HEK293 (cell line): ENCODE data around the gene LRRC23.

Experiments used
- KLF8 ChIP-seq: fragments of 450-650 bp; formaldehyde crosslinking; IDR thresholded peaks from 2 replicates; pipeline ENCODE4 v1.5.1; 2016; ENCODE audit warnings: missing biosample characterization, missing genetic modification characterization
- RBAK ChIP-seq: fragments of 450-650 bp; formaldehyde crosslinking; IDR thresholded peaks from 2 replicates; pipeline ENCODE4 v1.5.1; 2016; ENCODE audit warnings: missing biosample characterization, missing genetic modification characterization
- ZFP69B ChIP-seq: fragments of 450-650 bp; formaldehyde crosslinking; IDR thresholded peaks from 2 replicates; pipeline ENCODE4 v1.5.1; 2016; ENCODE audit warnings: missing biosample characterization, missing genetic modification characterization
- ZNF133 ChIP-seq: fragments of 450-650 bp; formaldehyde crosslinking; IDR thresholded peaks from 2 replicates; pipeline ENCODE4 v1.5.1; 2016; ENCODE audit warnings: missing biosample characterization, missing genetic modification characterization
- ZNF157 ChIP-seq: fragments of 450-650 bp; formaldehyde crosslinking; IDR thresholded peaks from 2 replicates; pipeline ENCODE4 v1.5.1; 2016; ENCODE audit warnings: missing biosample characterization, missing genetic modification characterization
- ZNF2 ChIP-seq: fragments of 450-650 bp; formaldehyde crosslinking; IDR thresholded peaks from 2 replicates; pipeline ENCODE4 v1.5.1; 2016; ENCODE audit warnings: missing biosample characterization, missing genetic modification characterization
- ZNF433 ChIP-seq: fragments of 450-650 bp; formaldehyde crosslinking; IDR thresholded peaks from 2 replicates; pipeline ENCODE4 v1.5.1; 2016; ENCODE audit warnings: missing biosample characterization, missing genetic modification characterization, low read depth
- ZNF561 ChIP-seq: fragments of 450-650 bp; IDR thresholded peaks from 2 replicates; pipeline ENCODE4 v1.5.1; 2018; ENCODE audit warnings: missing biosample characterization, missing genetic modification characterization, borderline replicate concordance
- TF ChIP-seq, protein P1 (sequence below): fragments of 450-650 bp; formaldehyde crosslinking; IDR thresholded peaks from 2 replicates; pipeline ENCODE4 v1.5.1; 2016; ENCODE audit warnings: missing biosample characterization, missing genetic modification characterization
- TF ChIP-seq, protein P2 (sequence below): IDR thresholded peaks from 2 replicates; pipeline ENCODE4 v1.6.1; 2011; ENCODE audit warnings: mild to moderate bottlenecking, low read depth, low read length, borderline replicate concordance
- TF ChIP-seq, protein P3 (sequence below): fragments of 450-650 bp; formaldehyde crosslinking; IDR thresholded peaks from 2 replicates; pipeline ENCODE4 v1.5.1; 2016; ENCODE audit warnings: missing biosample characterization, missing genetic modification characterization, borderline replicate concordance
- TF ChIP-seq, protein P4 (sequence below): fragments of 450-650 bp; formaldehyde crosslinking; IDR thresholded peaks from 2 replicates; pipeline ENCODE4 v1.5.1; 2016; ENCODE audit warnings: missing biosample characterization, missing genetic modification characterization
- TF ChIP-seq, protein P5 (sequence below): fragments of 450-650 bp; formaldehyde crosslinking; IDR thresholded peaks from 2 replicates; pipeline ENCODE4 v1.5.1; 2016; ENCODE audit warnings: missing biosample characterization, missing genetic modification characterization
- TF ChIP-seq, protein P6 (sequence below): fragments of 450-650 bp; formaldehyde crosslinking; IDR thresholded peaks from 2 replicates; pipeline ENCODE4 v1.5.1; 2016; ENCODE audit warnings: missing biosample characterization, missing genetic modification characterization, low read depth

DNA sequence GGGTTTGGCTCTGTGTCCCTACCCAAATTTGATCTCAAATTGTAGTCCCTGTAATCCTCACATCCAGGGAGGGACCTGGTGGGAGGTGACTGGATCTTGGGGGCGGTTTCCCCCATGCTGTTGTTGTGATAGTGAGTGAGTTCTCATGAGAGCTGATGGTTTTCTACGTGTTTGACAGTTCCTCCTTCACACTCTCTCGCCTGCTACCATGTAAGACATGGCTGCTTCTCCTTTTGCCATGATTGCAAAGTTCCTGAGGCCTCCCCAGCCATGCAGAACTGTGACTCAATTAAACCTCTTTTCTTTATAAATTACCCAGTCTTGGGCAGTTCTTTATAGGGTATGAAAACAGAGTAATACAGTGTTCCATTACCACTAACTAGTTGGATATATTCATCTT is 10.3 kb upstream of the LRRC23 start:
- TF ChIP-seq ZNF561 (no peak), ZNF433 (tag by site-specific recombination) (no peak), ZNF157 (no peak), KLF8 (tag by site-specific recombination) (no peak), ZNF2 (no peak), ZNF133 (tag by site-specific recombination) (no peak), RBAK (no peak), ZFP69B (no peak)
- TF ChIP-seq, protein P1, sequence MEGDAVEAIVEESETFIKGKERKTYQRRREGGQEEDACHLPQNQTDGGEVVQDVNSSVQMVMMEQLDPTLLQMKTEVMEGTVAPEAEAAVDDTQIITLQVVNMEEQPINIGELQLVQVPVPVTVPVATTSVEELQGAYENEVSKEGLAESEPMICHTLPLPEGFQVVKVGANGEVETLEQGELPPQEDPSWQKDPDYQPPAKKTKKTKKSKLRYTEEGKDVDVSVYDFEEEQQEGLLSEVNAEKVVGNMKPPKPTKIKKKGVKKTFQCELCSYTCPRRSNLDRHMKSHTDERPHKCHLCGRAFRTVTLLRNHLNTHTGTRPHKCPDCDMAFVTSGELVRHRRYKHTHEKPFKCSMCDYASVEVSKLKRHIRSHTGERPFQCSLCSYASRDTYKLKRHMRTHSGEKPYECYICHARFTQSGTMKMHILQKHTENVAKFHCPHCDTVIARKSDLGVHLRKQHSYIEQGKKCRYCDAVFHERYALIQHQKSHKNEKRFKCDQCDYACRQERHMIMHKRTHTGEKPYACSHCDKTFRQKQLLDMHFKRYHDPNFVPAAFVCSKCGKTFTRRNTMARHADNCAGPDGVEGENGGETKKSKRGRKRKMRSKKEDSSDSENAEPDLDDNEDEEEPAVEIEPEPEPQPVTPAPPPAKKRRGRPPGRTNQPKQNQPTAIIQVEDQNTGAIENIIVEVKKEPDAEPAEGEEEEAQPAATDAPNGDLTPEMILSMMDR (tag by site-specific recombination) = no peak
- TF ChIP-seq, protein P2, sequence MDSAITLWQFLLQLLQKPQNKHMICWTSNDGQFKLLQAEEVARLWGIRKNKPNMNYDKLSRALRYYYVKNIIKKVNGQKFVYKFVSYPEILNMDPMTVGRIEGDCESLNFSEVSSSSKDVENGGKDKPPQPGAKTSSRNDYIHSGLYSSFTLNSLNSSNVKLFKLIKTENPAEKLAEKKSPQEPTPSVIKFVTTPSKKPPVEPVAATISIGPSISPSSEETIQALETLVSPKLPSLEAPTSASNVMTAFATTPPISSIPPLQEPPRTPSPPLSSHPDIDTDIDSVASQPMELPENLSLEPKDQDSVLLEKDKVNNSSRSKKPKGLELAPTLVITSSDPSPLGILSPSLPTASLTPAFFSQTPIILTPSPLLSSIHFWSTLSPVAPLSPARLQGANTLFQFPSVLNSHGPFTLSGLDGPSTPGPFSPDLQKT = no peak
- TF ChIP-seq, protein P3, sequence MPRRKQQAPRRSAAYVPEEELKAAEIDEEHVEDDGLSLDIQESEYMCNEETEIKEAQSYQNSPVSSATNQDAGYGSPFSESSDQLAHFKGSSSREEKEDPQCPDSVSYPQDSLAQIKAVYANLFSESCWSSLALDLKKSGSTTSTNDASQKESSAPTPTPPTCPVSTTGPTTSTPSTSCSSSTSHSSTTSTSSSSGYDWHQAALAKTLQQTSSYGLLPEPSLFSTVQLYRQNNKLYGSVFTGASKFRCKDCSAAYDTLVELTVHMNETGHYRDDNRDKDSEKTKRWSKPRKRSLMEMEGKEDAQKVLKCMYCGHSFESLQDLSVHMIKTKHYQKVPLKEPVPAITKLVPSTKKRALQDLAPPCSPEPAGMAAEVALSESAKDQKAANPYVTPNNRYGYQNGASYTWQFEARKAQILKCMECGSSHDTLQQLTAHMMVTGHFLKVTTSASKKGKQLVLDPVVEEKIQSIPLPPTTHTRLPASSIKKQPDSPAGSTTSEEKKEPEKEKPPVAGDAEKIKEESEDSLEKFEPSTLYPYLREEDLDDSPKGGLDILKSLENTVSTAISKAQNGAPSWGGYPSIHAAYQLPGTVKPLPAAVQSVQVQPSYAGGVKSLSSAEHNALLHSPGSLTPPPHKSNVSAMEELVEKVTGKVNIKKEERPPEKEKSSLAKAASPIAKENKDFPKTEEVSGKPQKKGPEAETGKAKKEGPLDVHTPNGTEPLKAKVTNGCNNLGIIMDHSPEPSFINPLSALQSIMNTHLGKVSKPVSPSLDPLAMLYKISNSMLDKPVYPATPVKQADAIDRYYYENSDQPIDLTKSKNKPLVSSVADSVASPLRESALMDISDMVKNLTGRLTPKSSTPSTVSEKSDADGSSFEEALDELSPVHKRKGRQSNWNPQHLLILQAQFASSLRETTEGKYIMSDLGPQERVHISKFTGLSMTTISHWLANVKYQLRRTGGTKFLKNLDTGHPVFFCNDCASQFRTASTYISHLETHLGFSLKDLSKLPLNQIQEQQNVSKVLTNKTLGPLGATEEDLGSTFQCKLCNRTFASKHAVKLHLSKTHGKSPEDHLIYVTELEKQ (tag by site-specific recombination) = no peak
- TF ChIP-seq, protein P4, sequence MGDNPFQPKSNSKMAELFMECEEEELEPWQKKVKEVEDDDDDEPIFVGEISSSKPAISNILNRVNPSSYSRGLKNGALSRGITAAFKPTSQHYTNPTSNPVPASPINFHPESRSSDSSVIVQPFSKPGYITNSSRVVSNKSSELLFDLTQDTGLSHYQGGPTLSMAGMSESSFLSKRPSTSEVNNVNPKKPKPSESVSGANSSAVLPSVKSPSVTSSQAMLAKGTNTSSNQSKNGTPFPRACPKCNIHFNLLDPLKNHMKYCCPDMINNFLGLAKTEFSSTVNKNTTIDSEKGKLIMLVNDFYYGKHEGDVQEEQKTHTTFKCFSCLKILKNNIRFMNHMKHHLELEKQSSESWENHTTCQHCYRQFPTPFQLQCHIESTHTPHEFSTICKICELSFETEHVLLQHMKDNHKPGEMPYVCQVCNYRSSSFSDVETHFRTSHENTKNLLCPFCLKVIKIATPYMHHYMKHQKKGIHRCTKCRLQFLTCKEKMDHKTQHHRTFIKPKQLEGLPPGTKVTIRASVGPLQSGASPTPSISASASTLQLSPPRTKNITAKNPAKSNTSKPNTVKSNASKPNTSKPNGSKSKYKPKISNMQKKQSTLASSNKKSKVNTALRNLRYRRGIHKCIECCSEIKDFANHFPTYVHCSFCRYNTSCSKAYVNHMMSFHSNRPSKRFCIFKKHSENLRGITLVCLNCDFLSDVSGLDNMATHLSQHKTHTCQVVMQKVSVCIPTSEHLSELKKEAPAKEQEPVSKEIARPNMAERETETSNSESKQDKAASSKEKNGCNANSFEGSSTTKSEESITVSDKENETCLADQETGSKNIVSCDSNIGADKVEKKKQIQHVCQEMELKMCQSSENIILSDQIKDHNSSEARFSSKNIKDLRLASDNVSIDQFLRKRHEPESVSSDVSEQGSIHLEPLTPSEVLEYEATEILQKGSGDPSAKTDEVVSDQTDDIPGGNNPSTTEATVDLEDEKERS (tag by site-specific recombination) = no peak
- TF ChIP-seq, protein P5, sequence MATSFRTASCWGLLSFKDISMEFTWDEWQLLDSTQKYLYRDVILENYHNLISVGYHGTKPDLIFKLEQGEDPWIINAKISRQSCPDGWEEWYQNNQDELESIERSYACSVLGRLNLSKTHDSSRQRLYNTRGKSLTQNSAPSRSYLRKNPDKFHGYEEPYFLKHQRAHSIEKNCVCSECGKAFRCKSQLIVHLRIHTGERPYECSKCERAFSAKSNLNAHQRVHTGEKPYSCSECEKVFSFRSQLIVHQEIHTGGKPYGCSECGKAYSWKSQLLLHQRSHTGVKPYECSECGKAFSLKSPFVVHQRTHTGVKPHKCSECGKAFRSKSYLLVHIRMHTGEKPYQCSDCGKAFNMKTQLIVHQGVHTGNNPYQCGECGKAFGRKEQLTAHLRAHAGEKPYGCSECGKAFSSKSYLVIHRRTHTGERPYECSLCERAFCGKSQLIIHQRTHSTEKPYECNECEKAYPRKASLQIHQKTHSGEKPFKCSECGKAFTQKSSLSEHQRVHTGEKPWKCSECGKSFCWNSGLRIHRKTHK (tag by site-specific recombination) = no peak
- TF ChIP-seq, protein P6, sequence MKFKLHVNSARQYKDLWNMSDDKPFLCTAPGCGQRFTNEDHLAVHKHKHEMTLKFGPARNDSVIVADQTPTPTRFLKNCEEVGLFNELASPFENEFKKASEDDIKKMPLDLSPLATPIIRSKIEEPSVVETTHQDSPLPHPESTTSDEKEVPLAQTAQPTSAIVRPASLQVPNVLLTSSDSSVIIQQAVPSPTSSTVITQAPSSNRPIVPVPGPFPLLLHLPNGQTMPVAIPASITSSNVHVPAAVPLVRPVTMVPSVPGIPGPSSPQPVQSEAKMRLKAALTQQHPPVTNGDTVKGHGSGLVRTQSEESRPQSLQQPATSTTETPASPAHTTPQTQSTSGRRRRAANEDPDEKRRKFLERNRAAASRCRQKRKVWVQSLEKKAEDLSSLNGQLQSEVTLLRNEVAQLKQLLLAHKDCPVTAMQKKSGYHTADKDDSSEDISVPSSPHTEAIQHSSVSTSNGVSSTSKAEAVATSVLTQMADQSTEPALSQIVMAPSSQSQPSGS = no peak
